B cell (primary cell): ENCODE data around the gene RHOT1. TPM values are rescaled to one million over a fixed set of nuclear protein-coding genes. Genes with fewer than 3 reads are reported as not detected.
"Not testable (repeated sequence)": the region's sequence is repeated elsewhere in the genome, so short reads cannot be mapped to it uniquely, and the experiment has no call there.

Experiments used
- ATAC-seq: fragments of 200-7000 bp; cut with Tn5 transposase; one replicate; pipeline ENCODE4 v1.10.0; 2021; ENCODE audit warnings: low read depth, mild to moderate bottlenecking, moderate number of reproducible peaks, moderate library complexity
- CTCF ChIA-PET: fragments of 350-600 bp; sonication (Branson Sonifier 250); formaldehyde crosslinking; loops from one replicate; lab custom pipeline; 2021; ENCODE audit warnings: antibody characterized with exemption, inconsistent platforms; lab: Charles Lee
- POLR2A ChIA-PET: fragments of 350-600 bp; sonication (Branson Sonifier 250); formaldehyde crosslinking; loops from one replicate; lab custom pipeline; 2021; ENCODE audit warnings: antibody characterized with exemption; lab: Charles Lee
- DNase-seq: peaks from one replicate; pipeline ENCODE4 v3.0.0; 2013
- H2AFZ ChIP-seq: 2 replicates; pipeline ENCODE4 v1.6.1; 2012; ENCODE audit warnings: mild to moderate bottlenecking, low read depth, low read length; ENCODE audit not compliant: insufficient read depth, poor library complexity, severe bottlenecking
- H3K27ac ChIP-seq, 2 donors: 1 replicate in 1 of 2; 2 replicates in 1 of 2; pipeline ENCODE4 v1.5.1; 2012 to 2013; ENCODE audit warnings: low read length in 2 of 2, mild to moderate bottlenecking in 2 of 2, moderate library complexity in 1 of 2
- H3K27me3 ChIP-seq, 4 experiments: fragments of 200-600 bp in 1 of 4; sonication (generic) in 1 of 4; replicated peaks in 1 of 4; 1 replicate in 2 of 4; 2 replicates in 2 of 4; pipeline versions ENCODE4 v1.6.1 to v1.7.0; 2013 to 2016; ENCODE audit warnings: low read length in 3 of 4, mild to moderate bottlenecking in 2 of 4, mixed read lengths in 1 of 4, moderate library complexity in 1 of 4; ENCODE audit not compliant: insufficient read depth in 4 of 4, control insufficient read depth in 3 of 4; ENCODE audit errors: control extremely low read depth in 1 of 4
- H3K36me3 ChIP-seq, 2 experiments: replicated peaks in 1 of 2; 1 replicate in 1 of 2; 2 replicates in 1 of 2; pipeline versions ENCODE4 v1.6.1 to v1.7.1; 2013; ENCODE audit warnings: low read length in 1 of 2; ENCODE audit not compliant: insufficient read depth in 2 of 2, control insufficient read depth in 1 of 2; ENCODE audit errors: control extremely low read depth in 1 of 2, extremely low read depth in 1 of 2
- H3K4me1 ChIP-seq, 2 donors: fragments of 200-600 bp in 1 of 2; sonication (generic) in 1 of 2; 1 replicate in 1 of 2; 2 replicates in 1 of 2; pipeline versions ENCODE4 v1.5.1 to v1.6.1; 2013 to 2017; ENCODE audit warnings: low read length in 2 of 2; ENCODE audit not compliant: control insufficient read depth in 2 of 2, insufficient read depth in 2 of 2
- H3K4me2 ChIP-seq: replicated peaks from 2 replicates; pipeline ENCODE3; 2012; ENCODE audit warnings: mild to moderate bottlenecking, low read depth, low read length; ENCODE audit not compliant: poor library complexity, severe bottlenecking
- H3K4me3 ChIP-seq, 5 experiments: fragments of 200-600 bp in 1 of 5; sonication (generic) in 1 of 5; 1 replicate in 3 of 5; 2 replicates in 2 of 5; pipeline versions ENCODE4 v1.5.1 to v1.7.0; 2011 to 2016; ENCODE audit warnings: low read length in 4 of 5, mild to moderate bottlenecking in 4 of 5, low read depth in 2 of 5, control low read depth in 1 of 5, moderate library complexity in 1 of 5; ENCODE audit not compliant: insufficient read depth in 1 of 5; ENCODE audit errors: control extremely low read depth in 1 of 5, extremely low read depth in 1 of 5
- H3K79me2 ChIP-seq: fragments of 200-600 bp; sonication (generic); one replicate; pipeline ENCODE4 v1.6.0; 2016; ENCODE audit warnings: low read length; ENCODE audit not compliant: control insufficient read depth, insufficient read depth
- H3K9ac ChIP-seq: fragments of 200-600 bp; sonication (generic); 2 replicates; pipeline ENCODE4 v1.6.1; 2017; ENCODE audit warnings: mild to moderate bottlenecking, low read length, moderate library complexity
- H3K9me3 ChIP-seq, 3 donors: one replicate each; pipeline versions ENCODE4 v1.6.1 to v1.7.1; 2013; ENCODE audit warnings: low read length in 2 of 3; ENCODE audit not compliant: control insufficient read depth in 2 of 3, insufficient read depth in 1 of 3; ENCODE audit errors: control extremely low read depth in 1 of 3
- H4K20me1 ChIP-seq: 2 replicates; pipeline ENCODE4 v1.6.0; 2012; ENCODE audit warnings: mild to moderate bottlenecking, low read length; ENCODE audit not compliant: insufficient read depth, control insufficient read depth, poor library complexity, severe bottlenecking
- H3K27ac Mint-ChIP-seq: one replicate; pipeline ENCODE4 v1.8.0; 2021; ENCODE audit warnings: mixed read lengths
- H3K27me3 Mint-ChIP-seq: one replicate; pipeline ENCODE4 v1.8.0; 2021; ENCODE audit warnings: mixed read lengths
- H3K4me1 Mint-ChIP-seq: one replicate; pipeline ENCODE4 v1.8.0; 2021; ENCODE audit warnings: mixed read lengths
- H3K4me3 Mint-ChIP-seq: one replicate; pipeline ENCODE4 v1.8.0; 2021; ENCODE audit warnings: mixed read lengths
- H3K9me3 Mint-ChIP-seq: one replicate; pipeline ENCODE4 v1.8.0; 2022; ENCODE audit warnings: mixed read lengths; ENCODE audit not compliant: insufficient read depth
- CTCF ChIP-seq: fragments of 200-600 bp; IDR thresholded peaks from one replicate; pipeline ENCODE4 v1.8.0; 2022; ENCODE audit warnings: antibody characterized with exemption, mild to moderate bottlenecking
- EZH2 ChIP-seq: IDR thresholded peaks from 2 replicates; pipeline ENCODE4 v1.6.1; 2012; ENCODE audit warnings: borderline replicate concordance, low read depth, mild to moderate bottlenecking, moderate library complexity, low read length; ENCODE audit not compliant: insufficient read depth, poor library complexity, severe bottlenecking
- WGBS: methylation state at CpG from one replicate; pipeline ENCODE4 v1.1.5; 2013; ENCODE audit warnings: missing lambda C conversion rate; ENCODE audit not compliant: insufficient coverage; 5-methylcytosine and 5-hydroxymethylcytosine counted together
- intact Hi-C: fragments of 100-400 bp; cut with micrococcal nuclease; formaldehyde crosslinking; loops from one replicate; pipeline ENCODE4 v1.10.0; 2022
- polyA plus RNA-seq: library from polyadenylated mRNA; depleted of rRNA; stranded (reverse); fragments of >200 nt; gene quantifications from 2 replicates; pipeline ENCODE4 v1.2.3, GENCODE V29; 2012
- total RNA-seq, 2 donors: library from RNA; stranded (reverse); fragments of 120-200 nt in 1 of 2; gene quantifications; 1 replicate in 1 of 2; 2 replicates in 1 of 2; pipeline versions ENCODE4 v1.2.3 to v1.2.4, GENCODE V29; 2013 to 2022

RHOT1 gene
- total and polyA plus RNA-seq, 2 donors (not counting 1 experiment from before 2014, with no cell fraction given) = 24.6 to 24.7 TPM

- H3K27ac Mint-ChIP-seq = no peak overlapping the region
Measured at GRCh38 chr17:32174889-32175288, 32.6 kb downstream of the RHOT1 start.

GRCh38 chr17:32178679-32179078 is 36.4 kb downstream of the RHOT1 start:
- POLR2A ChIA-PET, H2AFZ ChIP-seq, H3K4me3 ChIP-seq, H3K4me1 ChIP-seq, H3K4me1 Mint-ChIP-seq, H3K9me3 Mint-ChIP-seq, H3K79me2 ChIP-seq, H4K20me1 ChIP-seq, H3K4me3 Mint-ChIP-seq, H3K27ac ChIP-seq, ATAC-seq, H3K27ac Mint-ChIP-seq, H3K4me2 ChIP-seq, CTCF ChIA-PET, H3K9ac ChIP-seq, H3K27me3 ChIP-seq, H3K27me3 Mint-ChIP-seq, intact Hi-C loops, DNase-seq: not testable (repeated sequence)
- peaks cover 0 to 14% (median 0%) of the 10 kb centered on the region in 3 donors for H3K9me3 ChIP-seq
- peaks cover 8 to 25% of the 10 kb centered on the region in 2 experiments for H3K36me3 ChIP-seq
- 97% methylated on average over 18 of the region's 24 CpGs for WGBS

More at GRCh38 chr17:32174889-32175288, 32.6 kb downstream of the RHOT1 start:
- intact Hi-C loops = no loop called here
- DNase-seq (no peak), ATAC-seq (no peak)
- WGBS = 100% methylated on average over 1 of the region's 3 CpGs
- peaks cover 3 to 22% of the 10 kb centered on the region in 2 experiments for H3K36me3 ChIP-seq
- no peaks in the 10 kb centered on the region for H3K4me1 ChIP-seq
- H3K27ac ChIP-seq = no peak overlapping the region
- no peak overlapping the region for H3K4me3 ChIP-seq
- H3K4me1 Mint-ChIP-seq = no peaks in the 10 kb centered on the region
- no peaks in the 10 kb centered on the region for H3K79me2 ChIP-seq
- ChIA-PET POLR2A (no interaction called here), CTCF (interaction anchor here (1.6 kb wide), 1 partner anchor 8 kb away, joined by 5 read pairs; no protein-coding TSS in a partner anchor)
- no peak overlapping the region for H3K4me3 Mint-ChIP-seq
- no peak overlapping the region for H3K9ac ChIP-seq
- H2AFZ ChIP-seq = no peak overlapping the region
- H3K9me3 Mint-ChIP-seq = no peaks in the 10 kb centered on the region
- no peak overlapping the region for H3K4me2 ChIP-seq
- no peaks in the 10 kb centered on the region for H3K27me3 ChIP-seq
- H3K27me3 Mint-ChIP-seq = no peaks in the 10 kb centered on the region
- peaks cover 0 to 14% (median 0%) of the 10 kb centered on the region in 3 donors for H3K9me3 ChIP-seq
- no peak for TF ChIP-seq CTCF
- no peak for TF ChIP-seq EZH2
- H4K20me1 ChIP-seq = no peaks in the 10 kb centered on the region

- POLR2A ChIA-PET, H3K27me3 Mint-ChIP-seq, H3K4me1 Mint-ChIP-seq, H3K4me1 ChIP-seq, DNase-seq, H4K20me1 ChIP-seq, CTCF ChIA-PET, ATAC-seq, intact Hi-C loops, H3K4me2 ChIP-seq, H3K27ac ChIP-seq, H3K4me3 ChIP-seq, H2AFZ ChIP-seq, H3K27ac Mint-ChIP-seq, H3K4me3 Mint-ChIP-seq, H3K27me3 ChIP-seq, H3K79me2 ChIP-seq, H3K9me3 Mint-ChIP-seq, H3K9ac ChIP-seq: not testable (repeated sequence)
- Histone ChIP-seq H3K9me3 (peaks cover 0 to 14% (median 0%) of the 10 kb centered on the region in 3 donors), H3K36me3 (peaks cover 8 to 23% of the 10 kb centered on the region in 2 experiments)
- whole genome bisulfite sequencing = 100% methylated on average over 11 of the region's 23 CpGs
Measured at GRCh38 chr17:32179103-32179502, 36.8 kb downstream of the RHOT1 start.
